GM12872 (cell line): ENCODE data around the gene DIP2C.

Source experiments
- TF ChIP-seq, protein P1 (sequence below): IDR thresholded peaks from 3 replicates; pipeline ENCODE4 v1.5.1; 2011; ENCODE audit warnings: low read depth, mild to moderate bottlenecking, low read length, moderate library complexity; ENCODE audit not compliant: insufficient read depth

DIP2C gene

DNA sequence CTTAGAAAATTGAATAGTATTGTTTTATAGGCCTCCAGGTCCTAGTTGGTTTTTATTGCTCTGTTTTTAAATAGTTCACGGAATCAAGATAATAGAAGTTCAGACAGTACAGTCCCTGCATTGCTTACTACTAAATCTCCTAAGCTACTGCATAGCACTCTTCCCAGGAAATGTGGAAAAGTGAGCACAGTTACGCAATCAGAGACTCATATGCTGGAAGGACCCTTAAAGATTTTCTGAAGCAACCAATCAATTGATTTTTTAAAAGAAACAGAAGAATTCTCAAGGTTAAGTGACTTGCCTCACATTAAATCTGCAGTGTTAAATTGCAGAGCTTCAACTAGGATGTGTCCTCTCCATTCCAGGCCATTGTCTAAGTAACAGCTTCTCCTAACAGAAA, 23.1 kb upstream of the DIP2C start:
- TF ChIP-seq, protein P1, sequence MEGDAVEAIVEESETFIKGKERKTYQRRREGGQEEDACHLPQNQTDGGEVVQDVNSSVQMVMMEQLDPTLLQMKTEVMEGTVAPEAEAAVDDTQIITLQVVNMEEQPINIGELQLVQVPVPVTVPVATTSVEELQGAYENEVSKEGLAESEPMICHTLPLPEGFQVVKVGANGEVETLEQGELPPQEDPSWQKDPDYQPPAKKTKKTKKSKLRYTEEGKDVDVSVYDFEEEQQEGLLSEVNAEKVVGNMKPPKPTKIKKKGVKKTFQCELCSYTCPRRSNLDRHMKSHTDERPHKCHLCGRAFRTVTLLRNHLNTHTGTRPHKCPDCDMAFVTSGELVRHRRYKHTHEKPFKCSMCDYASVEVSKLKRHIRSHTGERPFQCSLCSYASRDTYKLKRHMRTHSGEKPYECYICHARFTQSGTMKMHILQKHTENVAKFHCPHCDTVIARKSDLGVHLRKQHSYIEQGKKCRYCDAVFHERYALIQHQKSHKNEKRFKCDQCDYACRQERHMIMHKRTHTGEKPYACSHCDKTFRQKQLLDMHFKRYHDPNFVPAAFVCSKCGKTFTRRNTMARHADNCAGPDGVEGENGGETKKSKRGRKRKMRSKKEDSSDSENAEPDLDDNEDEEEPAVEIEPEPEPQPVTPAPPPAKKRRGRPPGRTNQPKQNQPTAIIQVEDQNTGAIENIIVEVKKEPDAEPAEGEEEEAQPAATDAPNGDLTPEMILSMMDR, result no peak

DNA sequence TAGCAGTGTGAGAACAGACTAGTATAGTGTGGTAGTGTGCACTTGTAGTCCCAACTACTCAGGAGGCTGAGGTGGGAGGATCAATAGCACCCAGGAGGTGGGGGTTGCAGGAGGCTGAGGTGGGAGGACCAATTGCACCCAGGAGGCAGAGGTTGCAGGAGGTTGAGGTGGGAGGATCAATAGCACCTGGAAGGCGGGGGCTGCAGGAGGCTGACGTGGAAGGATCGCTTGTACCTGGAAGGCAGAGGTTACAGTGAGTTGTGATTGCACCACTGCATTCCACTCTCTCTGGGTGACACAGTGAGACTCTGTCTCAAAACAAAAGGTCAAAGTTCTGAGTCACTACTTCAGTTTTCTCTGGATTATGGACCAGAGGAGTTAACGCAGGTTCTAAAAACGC, 22.6 kb upstream of the DIP2C start:
- TF ChIP-seq, protein P1, result no peak

DNA sequence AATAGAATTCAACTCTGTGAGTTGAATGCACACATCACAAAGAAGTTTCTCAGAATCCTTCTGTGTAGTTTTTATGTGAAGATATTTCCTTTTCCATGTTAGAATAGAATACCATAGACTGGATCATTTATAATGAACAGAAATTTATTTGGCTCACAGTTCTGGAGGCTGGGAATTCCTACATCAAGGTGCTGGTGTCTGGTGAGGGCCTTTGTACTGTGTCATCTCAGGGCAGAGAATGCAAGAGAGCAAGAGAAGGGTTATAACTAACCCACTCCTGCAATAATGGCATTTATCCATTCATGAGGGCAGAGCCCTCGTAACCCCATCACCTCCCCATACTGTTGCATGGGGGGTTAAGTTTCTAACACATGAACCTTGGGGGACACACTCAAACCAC, 18.4 kb upstream of the DIP2C start:
- TF ChIP-seq, protein P1, result no peak

DNA sequence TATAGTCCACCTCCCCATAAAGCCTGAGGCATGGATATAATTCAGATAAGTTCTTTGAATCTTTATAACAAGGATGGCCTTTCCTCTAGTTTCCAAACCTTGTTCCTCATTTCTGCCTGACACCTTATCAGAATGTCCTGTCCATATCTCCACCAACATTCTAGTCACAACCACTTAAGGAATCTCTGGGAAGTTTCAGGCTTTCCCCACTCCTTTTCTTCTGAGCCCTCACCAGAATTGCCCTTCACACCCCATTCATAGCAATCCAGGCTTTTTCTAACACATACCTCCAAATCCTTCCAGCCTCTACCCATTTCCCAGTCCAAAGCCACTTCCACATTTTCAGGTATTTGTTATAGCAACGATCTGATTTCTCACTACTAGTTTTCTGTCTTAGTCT, 18.0 kb upstream of the DIP2C start:
- TF ChIP-seq, protein P1, result no peak

DNA sequence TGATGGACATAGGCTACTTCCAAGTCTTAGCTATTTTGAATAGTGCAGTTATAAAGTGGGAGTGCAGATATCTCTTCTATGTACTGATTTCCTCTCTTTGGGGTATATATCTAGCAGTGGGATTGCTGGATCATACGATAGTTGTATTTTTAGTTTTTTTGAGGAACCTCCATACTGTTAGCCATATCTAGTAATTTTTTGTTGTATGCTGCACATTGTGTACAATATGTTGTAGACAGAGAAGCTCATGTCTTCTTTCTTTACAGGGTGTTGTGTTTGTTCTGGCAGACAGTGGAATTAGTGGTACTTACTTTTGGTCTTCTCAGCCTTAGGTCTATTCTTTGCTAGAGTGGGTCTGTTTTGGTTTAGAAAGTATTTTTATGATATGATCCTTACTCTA, 13.7 kb upstream of the DIP2C start:
- TF ChIP-seq, protein P1, result no peak

DNA sequence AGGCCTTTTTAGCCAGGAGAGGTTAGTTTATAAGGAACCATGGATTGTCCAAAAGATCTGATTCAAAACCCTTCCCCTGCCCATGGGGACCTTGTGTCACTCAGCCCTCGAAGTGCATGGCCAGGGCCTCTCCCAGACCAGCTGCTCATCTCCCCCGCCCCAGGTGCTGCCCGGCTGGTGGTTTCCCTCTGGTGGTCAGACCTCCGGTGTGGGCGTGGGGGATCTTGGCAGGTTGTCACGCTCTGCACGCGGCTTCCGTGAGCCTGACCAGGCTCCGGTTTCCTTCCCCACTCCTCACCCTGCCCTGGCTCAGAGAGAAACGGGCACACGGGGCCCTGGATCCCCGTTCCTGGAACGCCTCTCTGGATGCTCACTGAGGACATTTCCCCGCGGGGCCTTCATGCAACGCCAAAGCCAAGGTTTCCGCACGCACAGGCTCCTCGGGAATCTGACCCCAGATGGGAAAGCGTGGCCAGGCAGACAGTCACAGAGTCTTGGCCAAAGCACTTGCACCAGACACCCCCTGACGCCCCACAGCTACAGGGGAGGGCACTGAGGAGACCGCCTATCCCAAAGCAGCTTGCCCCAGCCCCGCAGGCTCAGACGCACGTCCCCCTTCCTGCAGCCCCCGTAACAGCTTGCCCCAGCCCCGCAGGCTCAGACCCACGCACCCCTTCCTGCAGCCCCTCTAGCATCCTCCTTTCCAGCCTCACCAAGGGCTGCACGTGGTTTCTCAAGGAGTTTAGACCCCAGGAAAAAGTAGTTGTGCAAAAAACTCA, 7.8 kb upstream of the DIP2C start:
- TF ChIP-seq, protein P1, result no peak

DNA sequence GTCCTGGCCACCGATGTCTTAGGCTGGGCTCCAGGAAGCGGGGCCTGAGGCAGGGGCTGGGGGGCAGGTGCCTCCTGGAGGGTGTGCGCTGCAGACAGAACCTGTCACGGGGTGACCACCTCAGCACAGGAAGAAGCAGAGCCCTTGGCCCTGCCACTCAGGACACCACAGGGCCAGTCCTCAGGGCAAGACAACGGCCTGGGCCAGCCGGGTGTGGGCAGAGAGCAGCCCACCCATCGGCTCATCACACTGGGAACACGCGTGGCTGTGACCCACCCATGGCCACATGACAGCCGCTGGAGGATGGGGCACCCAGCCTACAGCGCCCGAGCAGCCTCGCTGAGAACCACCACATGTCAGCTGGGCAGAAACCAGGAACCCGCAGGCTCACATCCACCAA, 5.9 kb upstream of the DIP2C start:
- TF ChIP-seq, protein P1, result no peak
